HUES48 (cell line): ENCODE measurements around the gene UGGT1.
"Not testable (repeated sequence)": the region's sequence is repeated elsewhere in the genome, so short reads cannot be mapped to it uniquely, and the experiment has no call there.

Experiments
- H3K27ac ChIP-seq: one replicate; pipeline ENCODE4 v1.7.0; 2013; ENCODE audit warnings: low read depth, low read length, inconsistent platforms
- H3K27me3 ChIP-seq: 2 replicates; pipeline ENCODE4 v1.6.1; 2013; ENCODE audit warnings: mild to moderate bottlenecking, low read length; ENCODE audit not compliant: control insufficient read depth, insufficient read depth
- H3K36me3 ChIP-seq: 2 replicates; pipeline ENCODE4 v1.6.1; 2013; ENCODE audit warnings: low read length; ENCODE audit not compliant: control insufficient read depth, insufficient read depth
- H3K4me1 ChIP-seq: 2 replicates; pipeline ENCODE4 v1.6.1; 2013; ENCODE audit warnings: mild to moderate bottlenecking, low read length; ENCODE audit not compliant: control insufficient read depth, insufficient read depth
- H3K4me3 ChIP-seq: 2 replicates; pipeline ENCODE4 v1.5.1; 2013; ENCODE audit warnings: mild to moderate bottlenecking, low read depth, low read length
- H3K9ac ChIP-seq: 2 replicates; pipeline ENCODE4 v1.6.1; 2013; ENCODE audit warnings: mild to moderate bottlenecking, low read depth, low read length, moderate library complexity
- H3K9me3 ChIP-seq: 2 replicates; pipeline ENCODE4 v1.6.1; 2013; ENCODE audit warnings: low read length; ENCODE audit not compliant: control insufficient read depth, insufficient read depth

The UGGT1 gene

GRCh38 chr2:128197059-128197458 lies 106.1 kb downstream of the UGGT1 start:
- no peak overlapping the region for H3K27ac ChIP-seq
- no peaks in the 10 kb centered on the region for H3K27me3 ChIP-seq
- H3K9ac ChIP-seq: no peak overlapping the region
- H3K4me1 ChIP-seq: no peaks in the 10 kb centered on the region
- H3K36me3 ChIP-seq: no peaks in the 10 kb centered on the region; the same call in 1 of the 2 replicates
- H3K9me3 ChIP-seq: no peaks in the 10 kb centered on the region
- H3K4me3 ChIP-seq: no peak overlapping the region

- Histone ChIP-seq H3K9ac (no peak overlapping the region), H3K27ac (no peak overlapping the region), H3K27me3 (no peaks in the 10 kb centered on the region), H3K9me3 (no peaks in the 10 kb centered on the region), H3K36me3 (no peaks in the 10 kb centered on the region), H3K4me3 (no peak overlapping the region), H3K4me1 (no peaks in the 10 kb centered on the region)
Observed at GRCh38 chr2:128198656-128199055, 107.7 kb downstream of the UGGT1 start.

GRCh38 chr2:128199141-128199540 lies 108.1 kb downstream of the UGGT1 start:
- Histone ChIP-seq H3K27ac (no peak overlapping the region), H3K36me3 (no peaks in the 10 kb centered on the region), H3K9me3 (no peaks in the 10 kb centered on the region), H3K9ac (no peak overlapping the region), H3K4me1 (no peaks in the 10 kb centered on the region), H3K4me3 (no peak overlapping the region), H3K27me3 (no peaks in the 10 kb centered on the region)

GRCh38 chr2:128202791-128203190 lies 111.8 kb downstream of the UGGT1 start:
- Histone ChIP-seq H3K9me3 (peaks cover 8% of the 10 kb centered on the region; the same call in 1 of the 2 replicates), H3K27me3 (no peaks in the 10 kb centered on the region), H3K4me1 (no peaks in the 10 kb centered on the region), H3K36me3 (no peaks in the 10 kb centered on the region), H3K9ac (no peak overlapping the region), H3K27ac (no peak overlapping the region), H3K4me3 (no peak overlapping the region)

GRCh38 chr2:128206245-128206644 lies 115.2 kb downstream of the UGGT1 start:
- peaks cover 12% of the 10 kb centered on the region for H3K9me3 ChIP-seq
- H3K9ac ChIP-seq: no peak overlapping the region
- H3K4me3 ChIP-seq: no peak overlapping the region
- H3K36me3 ChIP-seq: no peaks in the 10 kb centered on the region
- H3K4me1 ChIP-seq: no peaks in the 10 kb centered on the region
- no peaks in the 10 kb centered on the region for H3K27me3 ChIP-seq
- no peak overlapping the region for H3K27ac ChIP-seq

GRCh38 chr2:128208023-128208422 lies 117.0 kb downstream of the UGGT1 start:
- H3K9me3 ChIP-seq: peaks cover 12% of the 10 kb centered on the region
- no peak overlapping the region for H3K4me3 ChIP-seq
- H3K4me1 ChIP-seq: no peaks in the 10 kb centered on the region
- no peaks in the 10 kb centered on the region for H3K27me3 ChIP-seq
- no peak overlapping the region for H3K9ac ChIP-seq
- H3K36me3 ChIP-seq: no peaks in the 10 kb centered on the region
- H3K27ac ChIP-seq: no peak overlapping the region

- H3K27me3 ChIP-seq, H3K27ac ChIP-seq, H3K36me3 ChIP-seq: not testable (repeated sequence)
Observed at GRCh38 chr2:128208631-128209324, 117.8 kb downstream of the UGGT1 start.

GRCh38 chr2:128214251-128214650 lies 123.3 kb downstream of the UGGT1 start:
- Histone ChIP-seq H3K9ac (no peak overlapping the region), H3K4me3 (no peak overlapping the region), H3K36me3 (no peaks in the 10 kb centered on the region), H3K4me1 (no peaks in the 10 kb centered on the region), H3K27me3 (no peaks in the 10 kb centered on the region), H3K9me3 (peaks cover 4% of the 10 kb centered on the region; the same call in 1 of the 2 replicates), H3K27ac (no peak overlapping the region)

More at GRCh38 chr2:128208631-128209324, 117.8 kb downstream of the UGGT1 start:
- not testable (repeated sequence) for H3K4me3 ChIP-seq, H3K9ac ChIP-seq, H3K4me1 ChIP-seq
- peaks cover 12% of the 10 kb centered on the region for H3K9me3 ChIP-seq

- no peaks in the 10 kb centered on the region for H3K4me1 ChIP-seq
- peaks cover 2% of the 10 kb centered on the region; the same call in 1 of the 2 replicates for H3K9me3 ChIP-seq
- H3K27me3 ChIP-seq: no peaks in the 10 kb centered on the region
- H3K36me3 ChIP-seq: no peaks in the 10 kb centered on the region
- no peak overlapping the region for H3K27ac ChIP-seq
- H3K9ac ChIP-seq: no peak overlapping the region
- no peak overlapping the region for H3K4me3 ChIP-seq
Observed at GRCh38 chr2:128214866-128215460, 124.0 kb downstream of the UGGT1 start.

GRCh38 chr2:128215897-128216642 lies 125.1 kb downstream of the UGGT1 start:
- no peaks in the 10 kb centered on the region for H3K4me1 ChIP-seq
- no peak overlapping the region for H3K4me3 ChIP-seq
- H3K36me3 ChIP-seq: no peaks in the 10 kb centered on the region
- H3K9me3 ChIP-seq: no peaks in the 10 kb centered on the region
- H3K27me3 ChIP-seq: no peaks in the 10 kb centered on the region
- no peak overlapping the region for H3K27ac ChIP-seq
- H3K9ac ChIP-seq: no peak overlapping the region

- H3K9ac ChIP-seq: no peak overlapping the region
- H3K27me3 ChIP-seq: no peaks in the 10 kb centered on the region
- H3K9me3 ChIP-seq: no peaks in the 10 kb centered on the region
- no peak overlapping the region for H3K27ac ChIP-seq
- no peaks in the 10 kb centered on the region for H3K36me3 ChIP-seq
- H3K4me1 ChIP-seq: no peaks in the 10 kb centered on the region
- H3K4me3 ChIP-seq: no peak overlapping the region
Observed at GRCh38 chr2:128217671-128218070, 126.7 kb downstream of the UGGT1 start.
